Right lobe of liver (tissue), 6 donors: Measurements from ENCODE around the gene MED12L. TPM values are rescaled to one million over a fixed set of nuclear protein-coding genes. Genes with fewer than 3 reads are reported as not detected.

Experiments used
- ATAC-seq, 4 donors: fragments of 200-7000 bp; cut with Tn5 transposase; one replicate each; pipeline ENCODE4 v1.9.1; 2020; ENCODE audit warnings: mild to moderate bottlenecking in 4 of 4, moderate library complexity in 4 of 4
- DNase-seq, 3 donors: peaks; one replicate each; pipeline ENCODE4 v3.0.0-alpha.2; 2020
- H3K27ac ChIP-seq, 3 donors: fragments of 200-600 bp; one replicate each; pipeline ENCODE4 v1.8.0; 2022
- H3K27me3 ChIP-seq, 2 donors: fragments of 200-600 bp; one replicate each; pipeline ENCODE4 v1.8.0; 2022
- H3K36me3 ChIP-seq, 4 donors: fragments of 200-600 bp; sonication (generic) in 1 of 4; one replicate each; pipeline versions ENCODE4 v1.5.1 to v1.8.0; 2017 to 2022; ENCODE audit warnings: control low read depth in 1 of 4
- H3K4me1 ChIP-seq, 4 donors: fragments of 200-600 bp; sonication (generic) in 1 of 4; one replicate each; pipeline versions ENCODE4 v1.5.1 to v1.8.0; 2017 to 2022; ENCODE audit warnings: control low read depth in 1 of 4
- H3K4me3 ChIP-seq, 3 donors: fragments of 200-600 bp; one replicate each; pipeline ENCODE4 v1.8.0; 2022
- H3K9me3 ChIP-seq, 4 donors: fragments of 200-600 bp; sonication (generic) in 1 of 4; one replicate each; pipeline versions ENCODE4 v1.5.1 to v1.8.0; 2017 to 2022; ENCODE audit warnings: control low read depth in 1 of 4
- POLR2A ChIP-seq: fragments of 450-650 bp; IDR thresholded peaks from one replicate; pipeline ENCODE4 v1.6.1; 2017; ENCODE audit warnings: antibody characterized with exemption, mild to moderate bottlenecking
- WGBS: methylation state at CpG from one replicate; pipeline ENCODE4 v1.1.6; 2018; ENCODE audit warnings: low coverage, low lambda C conversion rate; ENCODE audit not compliant: insufficient coverage; ENCODE audit errors: missing lambda C conversion rate; 5-methylcytosine and 5-hydroxymethylcytosine counted together
- intact Hi-C, 2 donors: fragments of 100-400 bp; cut with DNase I; formaldehyde crosslinking; loops; one replicate each; pipeline versions ENCODE4 v1.11.2 to v1.14.1; 2022
- total RNA-seq, 6 experiments: library from RNA; depleted of rRNA in 2 of 6; stranded (reverse); fragments of >200 nt in 2 of 6; fragmentation: NEBNext Ultra II Directional in 3 of 6; extraction: Animal tissue kit (Norgen Biotek cat#: 25700) in 3 of 6; gene quantifications; one replicate each; pipeline versions ENCODE4 v1.1.0 to v1.2.4, GENCODE V29; 2016 to 2023
- TF ChIP-seq, protein P1 (sequence below), 4 donors: fragments of 200-600 bp in 3 of 4; fragments of 450-650 bp in 1 of 4; IDR thresholded peaks; one replicate each; pipeline versions ENCODE4 v1.5.1 to v1.8.0; 2016 to 2022; ENCODE audit warnings: antibody characterized with exemption in 4 of 4, mild to moderate bottlenecking in 2 of 4
- donor health status: DM: no; HTN: yes; CAD: no.
- donor health status: DM: no; HTN: no; CAD: no.
- donor health status: DM: no; HTN: no; CAD: no.
- donor health status: DM: no; HTN: yes; CAD: no.
- donor health status: DM: no; HTN: yes; CAD: no.

MED12L gene
- total RNA-seq, 6 experiments from 2014 or later: 0.04 to 0.64 (median 0.40) TPM

DNA sequence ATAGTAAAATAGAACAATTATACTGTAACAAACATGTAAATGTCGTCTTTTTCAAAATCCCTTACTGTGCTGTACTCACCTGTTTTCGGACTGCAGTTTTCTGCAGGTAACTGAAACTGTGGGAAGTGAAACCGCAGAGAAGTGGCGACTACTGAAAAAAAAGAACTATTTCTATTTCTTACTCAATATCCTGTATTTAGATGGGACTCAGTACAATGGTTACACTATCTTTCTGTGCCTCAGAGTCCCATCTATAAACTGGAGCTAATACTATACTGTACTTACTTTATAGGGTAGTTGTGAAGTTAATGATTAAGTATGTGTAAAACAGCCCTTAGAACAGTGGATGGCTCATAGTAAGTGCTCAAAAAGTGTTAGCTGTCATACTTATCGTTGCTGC, 313.4 kb downstream of the MED12L start:
- no peaks in the 10 kb centered on the region for H3K4me1 ChIP-seq
- H3K27ac ChIP-seq: no peak overlapping the region
- H3K36me3 ChIP-seq: no peaks in the 10 kb centered on the region
- no peak for ATAC-seq
- no peak for DNase-seq
- WGBS: 59% methylated on average over 5 of the region's 5 CpGs
- H3K9me3 ChIP-seq: no peaks in the 10 kb centered on the region
- intact Hi-C loops: no loop called here
- no peak overlapping the region for H3K4me3 ChIP-seq
- TF ChIP-seq, protein P1, sequence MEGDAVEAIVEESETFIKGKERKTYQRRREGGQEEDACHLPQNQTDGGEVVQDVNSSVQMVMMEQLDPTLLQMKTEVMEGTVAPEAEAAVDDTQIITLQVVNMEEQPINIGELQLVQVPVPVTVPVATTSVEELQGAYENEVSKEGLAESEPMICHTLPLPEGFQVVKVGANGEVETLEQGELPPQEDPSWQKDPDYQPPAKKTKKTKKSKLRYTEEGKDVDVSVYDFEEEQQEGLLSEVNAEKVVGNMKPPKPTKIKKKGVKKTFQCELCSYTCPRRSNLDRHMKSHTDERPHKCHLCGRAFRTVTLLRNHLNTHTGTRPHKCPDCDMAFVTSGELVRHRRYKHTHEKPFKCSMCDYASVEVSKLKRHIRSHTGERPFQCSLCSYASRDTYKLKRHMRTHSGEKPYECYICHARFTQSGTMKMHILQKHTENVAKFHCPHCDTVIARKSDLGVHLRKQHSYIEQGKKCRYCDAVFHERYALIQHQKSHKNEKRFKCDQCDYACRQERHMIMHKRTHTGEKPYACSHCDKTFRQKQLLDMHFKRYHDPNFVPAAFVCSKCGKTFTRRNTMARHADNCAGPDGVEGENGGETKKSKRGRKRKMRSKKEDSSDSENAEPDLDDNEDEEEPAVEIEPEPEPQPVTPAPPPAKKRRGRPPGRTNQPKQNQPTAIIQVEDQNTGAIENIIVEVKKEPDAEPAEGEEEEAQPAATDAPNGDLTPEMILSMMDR (IDR thresholded peaks at IDR 0.05): no peak
- TF ChIP-seq POLR2A: no peak
- H3K27me3 ChIP-seq: no peaks in the 10 kb centered on the region

DNA sequence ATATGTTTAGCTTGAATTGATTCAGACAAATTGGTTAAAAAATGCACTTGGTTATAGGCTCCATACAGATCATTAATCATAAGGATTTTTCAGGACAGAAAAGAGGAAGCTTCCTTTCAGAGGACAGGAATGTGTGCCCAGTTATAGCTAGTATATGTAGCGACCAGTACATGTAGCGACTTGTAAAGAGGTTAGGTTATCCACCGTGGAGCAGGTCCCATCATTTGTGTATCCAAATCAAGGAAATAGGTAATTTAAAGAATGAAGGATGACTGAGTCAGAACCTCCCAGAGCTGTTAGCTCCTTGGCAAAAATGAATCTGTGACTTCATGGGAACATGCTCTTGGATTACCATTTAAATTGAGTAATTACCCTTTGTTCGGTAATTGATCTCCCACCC, 314.9 kb downstream of the MED12L start:
- intact Hi-C loops: no loop called here

DNA sequence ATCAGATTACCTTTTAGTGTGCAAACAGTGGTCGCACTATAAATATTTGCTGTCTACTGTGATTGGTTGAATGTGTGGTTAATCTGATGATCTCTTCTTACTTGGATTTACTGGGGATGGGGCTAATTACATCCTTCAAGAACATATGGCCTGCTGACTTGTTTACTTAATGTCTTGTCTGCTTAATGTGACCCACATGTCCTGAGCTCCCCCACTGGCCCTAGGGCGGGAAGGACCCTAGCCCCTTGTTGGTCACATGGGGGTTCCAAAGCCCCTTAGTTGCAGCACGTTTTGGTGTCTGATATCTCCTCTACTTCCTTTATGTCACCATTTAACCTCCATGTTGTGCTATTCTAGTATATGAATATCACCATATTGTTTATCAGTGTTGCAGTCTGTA, 316.9 kb downstream of the MED12L start:
- Histone ChIP-seq H3K36me3 (no peaks in the 10 kb centered on the region), H3K27me3 (no peaks in the 10 kb centered on the region), H3K4me1 (no peaks in the 10 kb centered on the region), H3K27ac (no peak overlapping the region), H3K9me3 (no peaks in the 10 kb centered on the region), H3K4me3 (no peak overlapping the region)
- intact Hi-C loops: no loop called here
- ATAC-seq (no peak), DNase-seq (no peak)
- 70% methylated on average over 3 of the region's 3 CpGs for WGBS
- TF ChIP-seq, protein P1 (IDR thresholded peaks at IDR 0.05): no peak
- no peak for TF ChIP-seq POLR2A

More for the DNA sequence above, 314.9 kb downstream of the MED12L start:
- H3K27ac ChIP-seq: no peak overlapping the region
- H3K4me3 ChIP-seq: no peak overlapping the region
- no peaks in the 10 kb centered on the region for H3K27me3 ChIP-seq
- DNase-seq: no peak
- ATAC-seq: no peak
- no peaks in the 10 kb centered on the region for H3K36me3 ChIP-seq
- TF ChIP-seq, protein P1 (IDR thresholded peaks at IDR 0.05): no peak
- TF ChIP-seq POLR2A: no peak
- H3K9me3 ChIP-seq: no peaks in the 10 kb centered on the region
- 92% methylated on average over 4 of the region's 4 CpGs for WGBS
- no peaks in the 10 kb centered on the region for H3K4me1 ChIP-seq

DNA sequence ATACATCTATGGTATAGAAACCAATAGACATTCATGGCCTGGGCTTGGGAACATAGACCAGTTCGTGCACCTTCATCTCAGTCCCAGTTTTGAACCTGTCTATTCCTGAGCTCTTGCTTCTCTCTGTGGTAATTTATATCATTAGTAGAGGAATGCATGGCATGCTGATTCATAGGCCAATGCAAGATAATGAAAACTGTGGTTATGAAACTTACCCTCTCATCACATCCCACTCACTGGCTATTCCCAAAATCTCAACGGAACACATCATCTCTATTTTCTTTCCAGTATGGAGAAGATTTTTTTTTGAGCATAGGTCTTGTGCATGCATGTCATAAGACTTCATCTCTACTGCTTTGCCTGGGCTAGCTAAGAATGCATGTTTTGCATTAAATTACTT, 317.8 kb downstream of the MED12L start:
- 65% methylated on average over 2 of the region's 2 CpGs for WGBS
- no peak for TF ChIP-seq POLR2A
- TF ChIP-seq, protein P1 (IDR thresholded peaks at IDR 0.05): no peak
- intact Hi-C loops: no loop called here

DNA sequence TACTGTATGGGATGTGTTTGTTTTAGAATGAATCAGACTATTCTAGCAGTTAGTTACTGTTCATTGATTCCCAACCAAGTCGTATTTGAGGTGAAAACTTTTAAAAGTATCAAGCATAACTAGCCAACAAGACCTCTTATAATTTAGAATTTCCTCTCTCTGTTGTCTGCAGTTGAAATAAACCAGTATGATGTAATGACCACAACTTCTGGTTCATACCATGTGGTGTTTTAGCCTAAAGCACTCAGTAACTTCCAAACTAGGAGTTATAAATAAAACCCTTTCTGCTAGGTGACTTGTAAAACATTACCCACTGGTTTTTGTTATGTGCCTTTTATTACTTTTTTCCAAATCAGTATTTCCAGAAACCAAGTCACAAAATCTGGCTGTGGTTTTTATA, 318.9 kb downstream of the MED12L start:
- H3K4me3 ChIP-seq: no peak overlapping the region
- no peak overlapping the region for H3K27ac ChIP-seq
- intact Hi-C loops: no loop called here
- no peak for DNase-seq
- H3K36me3 ChIP-seq: no peaks in the 10 kb centered on the region
- WGBS: 36% methylated on average over 1 of the region's 1 CpG
- TF ChIP-seq POLR2A: no peak
- TF ChIP-seq, protein P1 (IDR thresholded peaks at IDR 0.05): no peak
- ATAC-seq: no peak
- no peaks in the 10 kb centered on the region for H3K4me1 ChIP-seq
- H3K27me3 ChIP-seq: no peaks in the 10 kb centered on the region
- no peaks in the 10 kb centered on the region for H3K9me3 ChIP-seq

More for the DNA sequence above, 317.8 kb downstream of the MED12L start:
- no peak overlapping the region for H3K27ac ChIP-seq
- no peaks in the 10 kb centered on the region for H3K9me3 ChIP-seq
- H3K27me3 ChIP-seq: no peaks in the 10 kb centered on the region
- DNase-seq (no peak), ATAC-seq (no peak)
- H3K36me3 ChIP-seq: no peaks in the 10 kb centered on the region
- H3K4me1 ChIP-seq: no peaks in the 10 kb centered on the region
- H3K4me3 ChIP-seq: no peak overlapping the region
